Dermis blood vessel endothelial cell (primary cell): ENCODE results near the gene VDAC1. TPM values are rescaled to one million over a fixed set of nuclear protein-coding genes. Genes with fewer than 3 reads are reported as not detected.

ENCODE experiments used
- DNase-seq: peaks from one replicate; pipeline ENCODE4 v3.0.0; 2010
- total RNA-seq: library from RNA; depleted of rRNA; stranded (reverse); fragments of >200 nt; gene quantifications from 2 replicates; pipeline ENCODE4 v1.2.3, GENCODE V29; 2014

The VDAC1 gene
- total RNA-seq, 1 donor from 2014 or later = 261 TPM

DNA sequence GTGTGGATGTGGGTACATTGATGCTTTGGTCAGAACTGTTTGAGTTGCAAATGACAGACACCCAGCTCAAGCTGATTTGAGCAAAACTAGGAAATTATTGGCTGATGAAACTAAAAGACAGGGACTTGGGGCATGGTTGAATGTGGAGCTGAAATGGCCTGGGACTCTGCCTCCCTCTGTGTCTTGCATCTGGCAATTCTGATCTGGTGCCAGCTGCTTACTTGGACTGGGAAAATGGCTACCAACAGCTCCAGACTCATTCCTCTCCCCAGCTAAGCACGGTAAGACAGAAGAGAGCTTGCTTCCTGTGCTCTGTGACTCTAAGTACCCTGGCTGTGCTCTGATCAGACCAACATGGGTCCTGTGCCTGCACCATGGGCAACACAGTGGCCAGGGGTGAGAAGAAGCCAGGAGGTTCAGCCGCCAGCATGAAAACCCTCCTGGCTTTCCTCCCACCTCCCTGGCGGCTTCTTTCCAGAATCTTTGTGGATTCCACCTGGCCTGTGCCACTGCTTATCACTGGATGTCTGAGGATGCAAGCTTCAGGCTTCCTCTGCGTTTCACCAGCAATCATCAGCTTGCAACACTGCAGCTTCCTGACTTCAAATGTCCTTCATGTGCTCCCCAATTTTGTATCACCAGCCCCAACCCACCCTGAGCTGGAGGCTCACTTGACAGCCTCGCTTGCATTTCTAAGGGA, 80.4 kb downstream of the VDAC1 start:
- no peak for DNase-seq

GRCh38 chr5:133921979-133922378, 82.8 kb downstream of the VDAC1 start:
- DNase-seq = no peak

Other genes starting within 250 kb of the VDAC1 start
- 26.4 and 30.7 TPM in 2 replicates for gene C5orf15, start 36.4 kb downstream of the VDAC1 start, total RNA-seq
- 0.19 and 0.34 TPM in 2 replicates for gene TCF7, start 109.7 kb upstream of the VDAC1 start, total RNA-seq
- gene SKP1, start 172.0 kb upstream of the VDAC1 start, total RNA-seq = 172 and 393 TPM in 2 replicates
- 106 and 132 TPM in 2 replicates for gene PPP2CA, start 221.1 kb upstream of the VDAC1 start, total RNA-seq